Glutamatergic neuron (in vitro differentiated cells): ENCODE results near the gene KIF17. TPM values are rescaled to one million over a fixed set of nuclear protein-coding genes. Genes with fewer than 3 reads are reported as not detected.

Source experiments
- DNase-seq: peaks from one replicate; pipeline ENCODE4 v3.0.0; 2022
- H3K27ac Mint-ChIP-seq: one replicate; pipeline ENCODE4 v1.8.0; 2020; ENCODE audit warnings: mild to moderate bottlenecking, mixed read lengths, inconsistent platforms; ENCODE audit not compliant: unreplicated experiment
- H3K27me3 Mint-ChIP-seq: one replicate; pipeline ENCODE4 v1.8.0; 2020; ENCODE audit warnings: mild to moderate bottlenecking, moderate library complexity, mixed read lengths, inconsistent platforms; ENCODE audit not compliant: unreplicated experiment
- H3K36me3 Mint-ChIP-seq: one replicate; pipeline ENCODE4 v1.8.0; 2020; ENCODE audit warnings: mild to moderate bottlenecking, mixed read lengths, inconsistent platforms; ENCODE audit not compliant: unreplicated experiment
- H3K4me1 Mint-ChIP-seq: one replicate; pipeline ENCODE4 v1.8.0; 2020; ENCODE audit warnings: mild to moderate bottlenecking, low read depth, mixed read lengths, inconsistent platforms; ENCODE audit not compliant: unreplicated experiment
- H3K4me3 Mint-ChIP-seq: one replicate; pipeline ENCODE4 v1.8.0; 2020; ENCODE audit warnings: mild to moderate bottlenecking, mixed read lengths, inconsistent platforms; ENCODE audit not compliant: unreplicated experiment
- H3K9me3 Mint-ChIP-seq: one replicate; pipeline ENCODE4 v1.8.0; 2020; ENCODE audit warnings: mild to moderate bottlenecking, moderate library complexity, mixed read lengths, inconsistent platforms; ENCODE audit not compliant: unreplicated experiment
- CTCF ChIP-seq: fragments of 200-600 bp; sonication (generic); IDR thresholded peaks from one replicate; pipeline ENCODE4 v1.5.0; 2021; ENCODE audit not compliant: partially characterized antibody, unreplicated experiment
- total RNA-seq: library from RNA; stranded (reverse); fragmentation: NEBNext Ultra II Directional; extraction: Animal tissue kit (Norgen Biotek cat#: 25700); gene quantifications from one replicate; pipeline ENCODE4 v1.2.1, GENCODE V29; 2021; ENCODE audit not compliant: unreplicated experiment

Gene KIF17
- total RNA-seq, 1 donor from 2014 or later: 1.6 TPM

DNA sequence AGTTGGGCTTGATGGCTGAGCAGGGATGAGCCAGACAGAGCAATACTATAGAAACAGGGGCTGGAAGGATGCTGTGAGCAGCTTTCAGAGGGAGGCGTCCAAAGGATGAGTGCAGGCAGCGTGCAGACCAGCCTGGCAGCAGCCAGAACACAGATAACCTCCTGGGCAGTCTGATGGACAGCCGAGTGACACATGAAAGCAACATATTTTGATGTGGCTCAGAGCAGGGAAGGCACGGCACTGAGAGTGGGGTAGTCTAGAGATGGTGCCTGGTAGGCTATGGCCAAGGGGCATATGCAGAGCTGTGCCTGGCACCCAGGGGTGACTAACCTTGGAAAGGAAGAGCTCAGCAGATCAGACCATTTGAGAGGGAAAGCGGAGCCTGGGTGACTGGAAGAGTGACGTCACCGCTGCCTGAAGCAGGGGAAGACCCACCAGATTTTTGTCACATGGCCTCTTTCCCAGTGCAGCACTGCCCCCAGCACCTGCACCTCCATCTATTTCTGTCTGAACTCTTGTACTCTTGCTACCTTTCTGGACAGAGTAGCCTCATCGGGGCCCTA is 80.9 kb downstream of the KIF17 start:
- Mint-ChIP-seq H3K27ac (no peak overlapping the region), H3K4me1 (peaks cover 9% of the 10 kb centered on the region), H3K36me3 (peaks cover 8% of the 10 kb centered on the region), H3K27me3 (no peaks in the 10 kb centered on the region), H3K9me3 (peaks cover 2% of the 10 kb centered on the region), H3K4me3 (no peak overlapping the region)
- no peak for TF ChIP-seq CTCF
- DNase-seq: no peak

DNA sequence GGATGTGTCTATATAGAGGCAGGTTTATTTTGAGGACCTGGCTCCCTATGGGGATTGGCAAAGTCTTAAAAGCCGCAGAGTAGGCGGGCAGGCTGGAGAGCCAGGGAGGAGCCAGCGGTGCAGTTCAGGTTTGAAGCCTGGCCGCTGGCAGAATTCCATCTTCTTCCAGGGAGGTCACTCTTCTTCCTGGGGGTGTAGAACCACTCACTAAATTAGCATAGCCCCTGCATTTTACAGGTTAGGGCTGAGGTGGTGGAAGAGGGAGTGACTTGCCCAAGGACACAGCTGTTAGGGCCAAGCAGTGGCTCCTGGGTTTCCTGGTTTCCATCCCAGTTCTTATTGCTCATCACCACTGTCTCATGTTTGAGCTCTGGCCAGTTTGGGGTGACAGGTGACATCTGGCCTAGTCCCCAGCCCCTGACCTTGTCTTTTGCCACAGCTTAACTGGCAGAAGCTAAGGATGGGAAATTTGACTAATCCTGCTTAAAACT is 83.2 kb downstream of the KIF17 start:
- no peak overlapping the region for H3K27ac Mint-ChIP-seq
- H3K9me3 Mint-ChIP-seq: no peaks in the 10 kb centered on the region
- peaks cover 9% of the 10 kb centered on the region for H3K4me1 Mint-ChIP-seq
- peak; percentile 25 for DNase-seq
- H3K36me3 Mint-ChIP-seq: peaks cover 4% of the 10 kb centered on the region
- H3K4me3 Mint-ChIP-seq: peak overlapping the region; percentile 87
- no peaks in the 10 kb centered on the region for H3K27me3 Mint-ChIP-seq
- no peak for TF ChIP-seq CTCF

GRCh38 chr1:20634065-20634593 is 83.7 kb downstream of the KIF17 start:
- Mint-ChIP-seq H3K27me3 (no peaks in the 10 kb centered on the region), H3K9me3 (no peaks in the 10 kb centered on the region), H3K27ac (no peak overlapping the region), H3K4me1 (peaks cover 9% of the 10 kb centered on the region), H3K4me3 (peak overlapping the region; percentile 87), H3K36me3 (peaks cover 4% of the 10 kb centered on the region)
- DNase-seq: no peak
- no peak for TF ChIP-seq CTCF

- peak within 1 kb of the TSS; percentile 87 for H3K4me3 Mint-ChIP-seq
- peak; percentile 87 for DNase-seq
- TF ChIP-seq CTCF: peak; percentile 99
- peaks cover 4% of the 10 kb centered on the region for H3K36me3 Mint-ChIP-seq
- H3K27me3 Mint-ChIP-seq: no peaks in the 10 kb centered on the region
- H3K9me3 Mint-ChIP-seq: no peaks in the 10 kb centered on the region
- H3K4me1 Mint-ChIP-seq: peaks cover 9% of the 10 kb centered on the region
- H3K27ac Mint-ChIP-seq: no peak within 1 kb of the TSS
These were observed 84.4 kb downstream of the KIF17 start, which contains the start of gene PINK1 for GRCh38 chr1:20633190-20634064. Gene PINK1 (plus strand): TSS chr1:20633458. CDS start chr1:20633549, 91 bp downstream.

- Mint-ChIP-seq H3K27ac (no peak overlapping the region), H3K27me3 (no peaks in the 10 kb centered on the region), H3K9me3 (no peaks in the 10 kb centered on the region), H3K4me1 (peaks cover 9% of the 10 kb centered on the region), H3K36me3 (no peaks in the 10 kb centered on the region), H3K4me3 (peak overlapping the region; percentile 81)
- no peak for DNase-seq
- TF ChIP-seq CTCF: no peak
These were observed 85.4 kb downstream of the KIF17 start for GRCh38 chr1:20632386-20632785.
